Activated T-helper 9 cell treated with anti-CD3 and anti-CD28 coated beads, Interleukin-2, amount 50 U/mL, for 16 hours (primary cell): Measurements from ENCODE around the gene GTPBP2.
"Not testable (repeated sequence)": the region's sequence is repeated elsewhere in the genome, so short reads cannot be mapped to it uniquely, and the experiment has no call there.

Experiments
- DNase-seq: peaks from one replicate; pipeline ENCODE4 v3.0.0-alpha.2; 2020; ENCODE audit warnings: low read depth

Gene GTPBP2

GRCh38 chr6:43629104-43629504, at the start of gene GTPBP2:
TSS of gene GTPBP2 (minus strand) at chr6:43629264. CDS start at chr6:43629162, 102 bp downstream.
- DNase-seq = peak; percentile 95

GRCh38 chr6:43678341-43678740, 49.3 kb upstream of the GTPBP2 start:
- DNase-seq = no peak

- no peak for DNase-seq
Measured at GRCh38 chr6:43677759-43678158, 48.7 kb upstream of the GTPBP2 start.

DNA sequence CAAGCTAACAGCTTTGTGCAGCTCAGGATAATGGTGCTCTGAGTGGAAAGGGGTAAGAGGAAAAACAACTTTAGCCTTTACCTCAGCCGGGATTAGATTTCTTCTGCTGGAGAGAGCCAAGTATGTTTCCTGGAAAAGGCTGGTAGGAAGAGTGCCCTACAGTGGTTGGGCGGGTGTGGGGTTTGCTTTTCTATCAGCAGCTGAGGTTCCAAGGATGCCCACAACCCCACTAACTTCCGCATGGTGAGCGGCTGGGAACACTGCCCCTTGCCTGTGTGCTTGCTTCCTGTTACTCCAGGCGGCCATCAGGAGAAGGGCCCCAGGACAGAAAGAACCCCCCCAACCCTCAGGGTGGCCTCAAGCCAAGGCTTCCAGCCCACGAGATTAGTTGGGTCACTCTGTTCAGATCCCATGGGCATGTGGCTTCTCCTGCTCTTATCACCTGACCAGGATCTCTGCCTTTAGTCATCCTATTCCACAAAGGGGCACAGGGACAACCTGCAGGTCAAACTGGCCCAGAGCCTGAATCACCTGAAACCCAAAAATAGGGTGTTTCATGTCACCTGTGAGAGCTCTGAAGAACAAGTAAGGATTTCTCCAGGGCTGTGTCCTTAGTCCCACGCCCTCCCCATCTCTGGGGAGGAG, 48.0 kb upstream of the GTPBP2 start:
- no peak for DNase-seq

DNA sequence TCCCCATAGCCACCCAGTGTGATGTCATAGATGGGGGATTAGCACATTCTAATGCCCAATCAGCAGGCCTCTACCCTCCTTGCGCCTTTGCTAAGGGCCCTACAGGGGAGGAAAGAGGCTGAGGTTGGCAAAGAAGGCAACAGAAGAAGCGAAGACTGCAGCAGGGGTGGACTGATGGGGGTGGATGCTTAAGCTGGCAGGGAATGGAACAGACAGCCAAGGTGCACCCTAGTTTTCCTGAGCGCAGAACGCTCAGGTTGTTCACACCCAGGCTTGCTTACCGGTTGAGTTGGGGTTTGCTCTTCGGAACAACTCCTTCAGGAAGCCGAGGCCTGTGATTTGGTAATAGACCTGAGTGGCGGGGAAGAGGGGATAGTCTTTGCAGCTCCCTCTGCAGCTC, 45.9 kb upstream of the GTPBP2 start:
- DNase-seq = no peak

DNA sequence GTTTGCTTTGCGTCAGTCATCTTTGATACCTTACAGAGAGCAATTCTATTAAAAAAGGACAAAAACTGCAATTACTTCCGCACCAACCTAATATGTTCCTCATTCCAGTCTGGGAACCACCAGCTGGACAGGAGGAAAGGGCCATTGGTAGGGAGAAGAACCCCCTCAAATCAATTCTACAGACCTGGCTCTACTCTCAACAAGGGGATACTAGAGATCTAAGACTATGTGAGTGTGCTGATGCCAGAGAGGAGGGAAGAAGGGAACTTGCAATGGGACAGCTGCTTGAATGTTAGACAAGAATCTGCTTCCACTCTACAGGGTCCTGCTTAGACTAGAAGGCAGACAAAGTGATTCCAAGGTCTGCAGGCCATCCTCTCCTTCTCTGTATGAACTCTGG, 45.2 kb upstream of the GTPBP2 start:
- no peak for DNase-seq

DNA sequence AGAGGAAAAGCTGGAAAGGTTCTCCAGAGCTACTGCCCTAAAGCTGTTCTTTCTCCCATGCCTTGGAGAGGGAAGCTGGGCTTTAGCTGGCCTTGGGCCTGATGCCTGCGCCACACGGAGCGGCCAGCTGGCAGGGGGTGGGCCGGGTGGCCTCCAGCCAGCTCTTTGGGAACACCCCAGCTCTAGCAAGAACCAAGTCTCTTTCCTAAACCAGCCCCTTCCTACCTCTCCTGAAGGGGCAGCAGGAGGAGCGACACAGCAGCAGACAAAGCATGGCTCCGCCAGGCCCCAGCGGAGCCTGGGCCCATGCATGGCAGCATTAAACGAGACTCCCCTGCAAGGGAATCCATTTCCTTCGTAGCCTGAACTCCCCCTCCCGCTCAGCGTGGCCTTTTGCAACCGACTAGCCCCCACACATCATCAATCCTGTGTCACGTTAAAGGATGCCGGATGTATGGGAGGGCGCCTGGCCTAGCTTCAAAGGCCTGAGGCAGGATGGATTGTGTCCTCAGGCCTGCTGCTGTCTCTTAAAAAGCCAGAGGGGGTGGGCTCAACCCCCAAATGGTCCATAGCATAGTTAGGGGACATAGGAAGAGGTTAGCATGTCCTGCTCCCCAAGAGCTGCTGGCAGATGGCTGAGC, 44.5 kb upstream of the GTPBP2 start:
- DNase-seq = no peak

GRCh38 chr6:43671801-43672690, 43.0 kb upstream of the GTPBP2 start:
- no peak for DNase-seq

GRCh38 chr6:43671011-43671800, 42.1 kb upstream of the GTPBP2 start:
- DNase-seq = no peak

DNA sequence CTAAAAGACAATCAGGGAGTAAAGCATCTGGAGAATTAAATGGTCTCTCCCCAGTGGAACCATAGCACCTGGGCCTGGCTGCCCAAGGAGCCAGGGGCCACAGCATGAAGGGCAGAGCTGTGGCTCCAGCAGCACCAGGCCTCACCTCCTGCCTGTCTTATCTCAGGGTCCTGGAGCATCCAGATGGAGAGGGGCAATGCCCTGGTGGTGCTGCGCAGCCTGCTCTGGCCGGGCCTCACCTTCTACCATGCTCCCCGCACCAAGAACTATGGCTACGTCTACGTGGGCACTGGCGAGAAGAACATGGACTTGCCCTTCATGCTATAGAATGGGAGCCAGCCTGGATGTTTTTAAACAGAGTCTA, 41.5 kb upstream of the GTPBP2 start:
- no peak for DNase-seq

DNA sequence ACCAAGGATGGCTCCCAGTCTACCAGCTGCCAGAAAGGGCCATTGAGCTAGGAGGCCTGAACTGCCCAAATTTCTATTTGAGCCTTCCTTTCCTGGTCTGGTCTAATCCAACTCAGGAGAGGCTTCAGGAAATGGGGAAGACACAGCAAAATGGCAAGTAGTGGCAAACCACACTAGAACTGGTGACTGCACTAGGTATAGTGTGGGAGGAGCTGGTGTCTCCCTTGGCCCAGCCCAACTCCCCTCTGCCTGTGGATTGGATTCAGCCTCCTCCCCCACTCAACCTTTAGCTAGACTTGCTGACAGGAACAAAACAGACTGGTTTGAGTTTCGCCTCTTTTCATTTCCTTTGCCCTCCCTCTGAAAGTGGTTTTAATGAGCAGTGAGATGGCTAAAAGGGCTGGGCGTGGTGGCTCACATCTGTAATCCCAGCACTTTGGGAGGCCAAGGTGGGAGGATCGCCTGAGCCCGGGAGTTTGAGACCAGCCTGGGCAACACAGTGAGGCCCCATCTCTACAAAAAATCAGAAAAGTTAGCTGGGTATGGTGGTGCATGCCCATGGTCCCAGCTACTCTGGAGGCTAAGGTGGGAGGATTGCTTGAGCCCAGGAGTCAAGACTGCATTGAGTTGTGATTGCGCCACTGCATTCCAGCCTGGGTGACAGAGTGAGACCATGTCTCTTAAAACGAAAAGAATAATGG, 41.0 kb upstream of the GTPBP2 start:
- DNase-seq = no peak

GRCh38 chr6:43669050-43669921, 40.2 kb upstream of the GTPBP2 start:
- no peak for DNase-seq

GRCh38 chr6:43668151-43669028, 39.3 kb upstream of the GTPBP2 start:
- peak; percentile 15 for DNase-seq

DNA sequence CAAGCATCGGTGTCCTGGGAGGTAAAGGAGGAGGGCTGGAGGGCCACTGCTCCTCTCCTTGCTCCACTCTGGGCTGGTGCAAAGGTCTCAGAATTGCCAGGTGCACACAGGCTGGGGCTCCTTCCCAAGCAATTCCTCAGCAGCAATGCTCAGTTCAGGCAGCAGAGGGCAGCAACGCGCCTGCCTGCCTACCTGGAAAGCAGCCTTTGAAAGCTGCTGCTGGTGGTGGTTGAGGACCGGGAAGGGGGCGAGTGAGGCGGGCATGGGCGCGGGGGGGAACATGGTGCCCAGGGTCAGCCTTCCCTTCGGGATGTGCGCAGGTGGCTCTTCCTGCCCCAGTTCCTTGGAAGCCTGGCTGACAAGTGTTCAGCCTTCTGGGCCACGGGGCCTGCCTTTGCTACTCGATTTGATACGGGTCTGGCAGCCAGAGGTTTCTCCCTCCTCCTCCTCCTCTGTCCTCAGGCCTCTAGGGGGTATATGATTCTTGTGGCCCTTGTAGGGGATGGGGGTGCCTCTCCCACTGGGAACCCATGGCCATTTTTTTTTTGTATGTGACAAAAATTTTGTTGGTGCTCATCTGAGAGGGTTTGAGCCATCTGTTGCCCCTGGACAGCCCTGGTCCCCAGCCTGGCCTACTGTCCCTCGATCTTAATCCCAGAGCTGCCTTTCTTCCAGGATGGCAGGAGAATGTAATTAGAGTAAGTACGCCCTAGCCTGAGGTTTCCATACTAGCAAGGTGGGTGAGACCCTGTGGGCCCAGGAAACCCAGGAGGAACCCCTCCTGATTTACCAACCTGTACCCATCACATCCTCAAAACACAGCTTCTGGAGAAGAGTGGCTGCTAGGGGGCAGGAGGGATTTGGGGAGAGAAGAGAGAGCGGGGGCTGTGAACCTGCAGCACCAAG, 38.4 kb upstream of the GTPBP2 start:
- DNase-seq = peak; percentile 52

DNA sequence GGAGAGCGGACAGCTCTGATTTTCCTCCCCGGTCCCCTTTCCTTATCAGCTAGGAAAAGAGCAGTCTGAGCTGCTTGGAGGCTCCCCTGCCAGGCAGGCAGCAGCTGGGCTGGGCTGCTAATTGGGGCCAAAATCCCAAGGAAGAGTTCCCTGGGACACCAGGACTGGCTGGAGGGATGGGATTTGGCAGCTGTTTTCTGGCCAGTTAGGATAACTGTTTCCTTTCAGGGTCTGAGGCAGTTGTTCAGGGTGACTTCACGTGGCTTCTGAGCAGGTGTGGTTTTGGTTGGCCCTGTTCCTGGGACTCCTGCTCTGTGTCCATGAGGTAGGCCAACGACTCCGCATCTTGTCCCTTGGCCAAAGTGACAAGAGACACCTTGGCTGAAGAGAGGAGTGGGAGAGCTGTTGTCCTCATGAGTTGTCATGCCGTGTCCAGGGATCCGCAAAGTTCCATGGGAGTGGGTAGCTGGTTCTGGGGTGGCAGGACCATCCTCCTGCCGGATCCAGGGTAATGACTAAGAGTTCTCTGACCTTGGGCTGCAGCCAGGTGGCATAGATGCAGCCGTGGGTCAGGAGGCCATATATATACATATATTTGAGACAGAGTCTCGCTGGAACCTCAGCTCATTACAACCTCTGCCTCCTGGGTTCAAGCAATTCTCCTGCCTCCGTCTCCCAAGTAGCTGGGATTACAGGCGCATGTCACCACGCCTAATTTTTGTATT, 37.3 kb upstream of the GTPBP2 start:
- no peak for DNase-seq

- DNase-seq = no peak
Measured at GRCh38 chr6:43665376-43665775, 36.3 kb upstream of the GTPBP2 start.

DNA sequence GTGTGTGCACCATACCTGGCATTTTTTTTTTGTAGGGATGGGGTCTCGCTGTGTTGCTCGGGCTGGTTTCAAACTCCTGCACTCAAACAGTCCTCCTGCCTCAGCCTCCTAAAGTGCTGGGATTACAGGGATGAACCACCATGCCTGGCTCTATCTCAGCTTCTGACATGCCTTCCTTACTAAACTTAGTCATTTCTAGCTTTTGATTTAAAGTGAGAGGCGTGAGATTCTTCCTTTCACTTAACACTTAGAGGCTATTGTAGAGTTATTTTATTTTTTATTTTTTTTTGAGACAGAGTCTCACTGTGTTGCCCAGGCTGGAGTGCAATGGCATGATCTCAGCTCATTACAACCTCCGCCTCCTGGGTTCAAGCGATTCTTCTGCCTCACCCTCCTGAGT, 33.9 kb upstream of the GTPBP2 start:
- DNase-seq = not testable (repeated sequence)

DNA sequence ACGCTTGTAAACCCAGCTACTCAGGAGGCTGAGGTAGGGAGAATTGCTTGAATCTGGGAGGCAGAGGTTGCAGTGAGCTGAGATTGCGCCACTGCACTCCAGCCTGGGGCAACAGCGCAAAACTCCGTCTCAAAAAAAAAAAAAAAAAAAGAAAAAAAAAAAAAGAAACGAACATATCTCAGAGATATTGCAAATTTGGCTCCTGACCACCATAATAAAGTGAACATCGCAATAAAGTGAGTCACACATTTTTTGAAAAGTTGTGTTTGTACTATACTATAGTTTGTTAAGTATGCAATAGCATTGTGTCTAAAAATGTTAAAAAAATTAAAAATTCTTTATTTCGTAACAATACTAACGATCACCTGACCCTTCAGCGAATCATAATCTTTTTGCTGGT, 29.1 kb upstream of the GTPBP2 start:
- DNase-seq = no peak
